NCI-H2196 treated with DMSO at 0.1 percent for 48 hours (cell line): ENCODE data around the gene INVS.
"Not testable (repeated sequence)": the region's sequence is repeated elsewhere in the genome, so short reads cannot be mapped to it uniquely, and the experiment has no call there.

Source experiments
- DNase-seq: peaks from one replicate; lab custom pipeline; 2025; ENCODE audit not compliant: unreplicated experiment; lab: John Stamatoyannopoulos, UW

Gene INVS

DNA sequence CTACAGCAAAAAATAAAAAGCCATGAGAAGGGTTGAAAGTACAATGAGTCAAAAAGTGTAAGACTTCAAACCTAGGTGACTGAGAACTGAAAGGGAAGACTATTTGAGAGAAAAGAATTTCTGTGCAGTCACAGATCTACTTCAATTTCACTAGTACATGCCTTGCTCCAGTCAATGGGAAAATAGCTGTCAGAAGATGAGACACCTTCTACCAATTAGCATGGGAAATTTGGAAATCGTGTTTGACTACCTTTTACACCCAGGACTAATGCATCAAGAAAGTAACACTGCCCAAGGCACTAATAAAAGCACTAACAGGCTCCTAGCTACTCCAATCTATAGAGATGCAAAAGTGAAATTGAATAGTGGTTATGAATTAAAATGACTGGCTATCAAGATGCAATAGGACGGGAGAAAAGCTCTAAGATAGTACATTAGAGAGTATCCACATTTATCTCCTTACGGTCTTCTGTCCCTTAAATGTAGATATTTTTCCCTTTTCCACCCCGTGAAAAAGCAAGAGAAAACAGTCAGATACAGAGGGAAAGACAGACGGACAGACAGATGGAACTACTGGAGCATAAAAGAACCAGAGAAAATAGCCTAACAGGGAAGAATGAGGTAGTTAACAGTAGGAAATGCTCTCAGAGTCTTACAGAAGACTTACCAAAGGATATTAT, 15.5 kb upstream of the INVS start:
- no peak for DNase-seq

DNA sequence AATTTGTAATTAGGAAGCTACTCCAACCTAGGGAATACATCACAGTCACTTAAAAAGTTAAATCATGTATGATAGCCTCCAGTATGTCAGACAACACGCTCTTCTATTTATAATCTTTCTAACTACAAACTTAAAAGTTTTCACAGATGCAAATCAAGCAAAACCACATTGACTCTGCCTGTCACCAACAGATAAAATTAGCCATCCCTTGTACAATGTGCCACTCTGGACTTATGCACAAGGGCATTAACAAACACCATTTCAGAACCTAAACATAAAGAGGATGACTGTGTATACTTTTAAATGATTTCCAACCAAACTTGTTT, 15.0 kb upstream of the INVS start:
- DNase-seq, result no peak

DNA sequence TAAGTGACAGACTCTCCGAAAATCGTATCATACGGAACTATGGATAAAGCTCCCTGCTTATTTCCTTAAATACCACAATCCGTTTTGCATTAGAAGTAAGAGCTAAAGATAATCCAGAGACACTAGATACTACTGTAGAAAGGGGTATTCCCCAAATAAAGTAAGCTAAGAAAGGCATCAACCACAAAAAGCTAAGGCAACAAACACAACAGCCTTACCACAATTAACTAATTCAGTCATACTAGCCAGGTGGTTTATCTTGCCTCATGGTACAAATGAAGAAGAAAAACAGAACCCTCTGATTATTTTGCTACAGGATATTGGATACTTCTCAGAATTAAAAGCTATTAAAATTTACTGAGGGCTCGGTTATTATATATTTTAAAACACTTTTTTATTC, 14.3 kb upstream of the INVS start:
- DNase-seq, result no peak

DNA sequence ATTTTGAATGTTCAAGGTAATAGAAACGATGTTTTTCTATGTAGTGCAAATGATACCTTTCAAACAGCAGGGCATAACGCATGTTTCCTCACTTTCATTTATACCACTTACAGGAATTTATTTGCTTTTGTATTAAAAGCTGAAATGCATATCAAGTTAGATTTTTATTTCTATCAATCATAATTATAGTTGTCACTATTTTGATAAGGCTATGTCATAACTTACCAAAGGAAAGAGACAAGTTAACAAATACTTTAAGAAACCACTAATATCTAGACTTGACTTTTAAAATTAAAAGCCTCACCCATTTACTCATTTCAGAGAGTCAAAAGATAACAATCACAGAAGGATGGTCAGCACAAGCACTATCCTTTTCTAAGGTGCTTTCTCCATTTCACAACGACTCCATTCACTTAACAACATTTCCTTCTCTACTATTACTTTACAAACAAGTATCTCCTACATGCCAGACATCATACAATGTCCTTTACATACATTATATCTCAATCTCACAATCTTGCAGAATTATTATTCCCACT, 12.9 kb upstream of the INVS start:
- no peak for DNase-seq

DNA sequence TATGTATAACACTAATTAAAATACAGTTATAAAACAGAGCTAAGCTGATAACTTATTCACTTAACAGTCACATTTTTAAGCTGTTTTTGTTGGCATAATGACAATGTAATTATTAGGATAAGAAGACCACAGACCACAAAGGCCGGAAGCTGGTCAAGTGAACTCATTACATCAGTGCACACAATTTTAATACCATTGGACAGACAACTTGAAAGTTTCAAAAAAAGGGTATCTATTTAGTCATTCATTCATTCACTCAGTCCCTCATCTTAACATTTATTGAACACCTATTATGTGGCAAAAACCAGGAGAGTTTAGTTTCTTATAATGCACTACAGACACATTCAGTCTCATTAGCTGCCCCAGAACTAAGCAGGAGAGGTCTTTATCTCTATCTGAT, 11.8 kb upstream of the INVS start:
- DNase-seq, result no peak

DNA sequence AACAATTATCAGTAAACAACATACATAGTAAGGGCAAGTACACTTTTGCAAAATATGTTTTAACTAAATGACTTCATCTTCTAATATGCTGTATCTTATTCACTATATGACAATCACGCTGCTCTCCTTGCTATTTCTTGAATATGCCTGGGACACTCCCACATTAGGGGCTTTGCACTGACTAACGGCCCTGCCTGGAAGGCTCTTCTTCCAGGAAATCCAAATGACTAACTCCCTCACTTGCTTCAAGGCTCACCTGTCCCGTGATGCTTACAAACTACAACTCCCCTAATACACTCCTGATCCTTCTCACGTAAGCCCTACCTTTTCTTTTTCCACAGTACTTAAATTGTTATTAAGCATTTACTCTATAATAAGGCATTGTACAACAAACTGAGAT, 10.8 kb upstream of the INVS start:
- no peak for DNase-seq

DNA sequence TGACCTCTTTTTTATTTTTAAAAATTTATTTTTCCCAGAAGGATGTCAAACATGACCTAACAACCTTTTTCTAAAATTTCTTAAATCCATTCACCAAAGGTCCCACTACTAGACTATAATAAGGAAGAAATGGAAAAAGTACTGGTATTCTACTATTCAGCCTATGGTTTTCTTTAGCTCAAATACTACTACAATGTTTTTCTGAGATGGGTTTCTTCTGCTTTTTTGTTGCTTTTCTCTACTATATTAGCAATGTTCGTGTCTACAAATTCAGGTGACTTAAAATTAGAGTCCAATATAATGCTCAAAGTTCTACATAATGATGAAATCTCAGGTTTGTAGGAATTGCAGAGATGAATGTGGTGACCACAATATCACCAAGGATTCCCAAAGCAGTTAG, 8.2 kb upstream of the INVS start:
- DNase-seq, result no peak

DNA sequence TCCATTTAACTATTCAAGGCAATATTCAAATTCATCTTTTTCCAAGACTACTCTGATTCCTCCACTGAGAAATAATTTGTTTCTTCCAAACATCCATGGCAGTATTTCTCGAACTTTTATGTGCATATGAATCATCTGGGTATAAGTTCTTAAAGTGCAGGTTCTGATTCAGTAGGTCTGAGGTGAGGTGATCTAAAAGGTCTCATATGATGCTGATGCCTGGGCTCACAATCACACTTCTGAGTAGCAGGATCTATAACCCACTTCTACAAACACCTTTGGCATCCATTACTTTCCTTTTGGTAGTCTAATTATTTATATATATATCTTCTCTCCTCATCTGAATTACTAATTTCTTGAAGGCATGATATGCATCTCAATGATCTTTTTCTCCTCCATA, 7.4 kb upstream of the INVS start:
- no peak for DNase-seq

DNA sequence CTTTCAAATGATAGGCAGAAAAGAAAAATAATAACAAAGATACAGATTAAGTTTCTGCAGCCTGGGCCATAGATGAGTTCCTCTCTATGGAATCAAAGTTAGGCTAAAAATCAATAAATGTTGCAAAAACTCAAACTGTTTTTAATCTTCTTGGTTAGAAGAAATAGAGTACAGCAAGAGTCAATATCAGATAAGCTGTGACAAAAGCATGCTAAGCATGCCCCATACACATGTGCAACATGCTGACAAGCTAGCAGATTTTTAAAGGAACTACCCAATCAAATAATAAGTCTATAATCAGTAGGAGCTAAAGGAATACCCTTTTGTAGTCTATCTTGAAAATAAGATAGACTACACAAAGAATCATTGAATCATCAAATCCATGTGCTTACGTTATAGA, 7.0 kb upstream of the INVS start:
- DNase-seq, result no peak

DNA sequence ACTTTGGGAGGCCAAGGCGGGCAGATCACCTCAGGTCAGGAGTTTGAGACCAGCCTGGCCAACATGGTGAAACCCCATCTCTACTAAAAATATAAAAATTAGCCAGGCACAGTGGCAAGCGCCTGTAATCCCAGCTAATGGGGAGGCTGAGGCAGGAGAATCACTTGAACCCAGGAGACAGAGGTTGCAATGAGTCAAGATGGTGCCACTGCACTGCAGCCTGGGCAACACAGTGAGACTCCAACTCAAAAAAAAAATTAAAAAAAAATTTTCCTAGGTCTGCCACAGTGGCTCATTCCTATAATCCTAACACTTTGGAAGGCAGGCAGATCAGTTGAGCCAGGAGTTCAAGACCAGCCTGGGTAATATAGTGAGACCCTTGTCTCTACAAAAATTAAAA, 4.6 kb upstream of the INVS start:
- DNase-seq, result not testable (repeated sequence)

DNA sequence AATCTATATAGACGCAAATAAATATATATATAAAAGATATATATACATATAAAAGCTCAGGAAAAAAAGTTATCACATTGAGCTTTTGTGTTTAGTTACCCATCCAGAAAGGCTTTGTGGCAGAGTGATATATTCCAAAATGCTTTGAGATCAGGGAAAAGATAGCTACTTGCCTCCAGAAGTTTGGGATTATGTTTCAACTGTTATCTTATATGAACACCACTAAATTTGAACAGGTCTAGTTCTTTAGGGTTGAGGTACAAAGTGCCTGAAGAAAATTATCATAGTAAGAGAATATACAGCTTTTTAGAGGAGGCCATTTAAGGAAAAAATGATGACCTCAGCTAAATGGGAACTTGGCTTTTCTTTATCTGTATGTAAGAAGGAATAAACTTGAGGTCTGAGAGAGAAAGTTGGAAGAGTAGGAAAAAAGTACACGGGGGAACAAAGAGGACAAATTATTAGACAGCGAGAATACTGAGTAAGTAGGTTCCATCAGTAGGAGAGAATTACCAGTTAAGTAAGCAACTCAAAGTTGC, 2.6 kb upstream of the INVS start:
- no peak for DNase-seq

DNA sequence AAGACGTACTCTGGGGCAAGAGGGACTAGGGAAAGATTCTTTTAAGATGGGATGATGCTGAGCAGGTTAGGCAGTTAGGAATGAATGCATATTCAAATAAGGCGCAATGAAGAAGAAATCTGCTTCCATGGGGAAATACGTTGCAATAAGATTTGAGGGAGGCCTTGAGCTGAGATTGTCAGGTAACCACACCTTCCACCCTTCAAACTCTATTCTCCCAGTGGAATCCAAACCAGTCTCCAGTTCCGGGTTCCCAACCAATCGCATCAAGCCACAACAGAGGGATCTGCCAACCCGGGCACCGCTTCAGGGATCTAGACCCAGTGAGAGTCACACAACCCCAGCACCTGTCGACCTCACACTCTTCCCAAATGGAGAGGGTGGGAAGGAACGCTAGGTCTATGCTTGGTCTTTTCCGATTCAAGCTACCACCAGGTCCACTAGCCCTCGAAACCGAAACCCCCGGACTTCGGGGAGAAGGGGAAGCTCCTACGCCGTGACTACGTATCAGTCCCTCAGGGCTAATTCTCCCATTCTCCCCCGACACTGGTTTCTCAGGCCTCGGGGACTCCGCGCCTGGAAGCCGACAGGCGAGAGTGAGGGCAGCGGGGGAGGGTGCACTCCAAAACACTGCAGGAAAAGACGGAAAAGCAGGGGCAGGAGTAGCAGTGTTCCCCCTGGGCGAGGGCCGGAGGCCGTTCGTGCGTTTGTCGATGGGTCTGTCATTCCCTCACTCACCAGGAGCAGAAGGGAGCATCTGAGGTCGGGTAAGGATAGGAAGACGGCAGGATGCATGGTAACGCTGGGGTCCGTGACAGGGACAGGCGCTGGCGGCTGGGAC, 777 bp upstream of the INVS start:
- DNase-seq, result peak; percentile 38

DNA sequence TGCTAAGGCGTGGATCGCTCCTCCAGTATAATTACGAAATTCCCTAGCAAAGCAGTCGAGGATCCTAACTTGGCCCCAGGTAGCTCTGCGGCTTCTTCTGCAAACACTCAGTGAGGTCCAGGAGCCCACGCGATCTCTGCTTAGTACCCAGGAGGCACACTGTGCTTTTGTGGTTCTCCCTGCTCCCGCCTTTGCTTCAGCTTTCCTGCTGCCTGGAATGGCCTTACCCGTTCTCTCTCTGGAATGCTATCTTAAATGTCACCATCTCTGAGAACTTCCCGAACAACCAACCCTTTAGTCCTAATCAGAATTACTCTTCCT, 639 bp downstream of the INVS start:
- DNase-seq, result peak; percentile 23

DNA sequence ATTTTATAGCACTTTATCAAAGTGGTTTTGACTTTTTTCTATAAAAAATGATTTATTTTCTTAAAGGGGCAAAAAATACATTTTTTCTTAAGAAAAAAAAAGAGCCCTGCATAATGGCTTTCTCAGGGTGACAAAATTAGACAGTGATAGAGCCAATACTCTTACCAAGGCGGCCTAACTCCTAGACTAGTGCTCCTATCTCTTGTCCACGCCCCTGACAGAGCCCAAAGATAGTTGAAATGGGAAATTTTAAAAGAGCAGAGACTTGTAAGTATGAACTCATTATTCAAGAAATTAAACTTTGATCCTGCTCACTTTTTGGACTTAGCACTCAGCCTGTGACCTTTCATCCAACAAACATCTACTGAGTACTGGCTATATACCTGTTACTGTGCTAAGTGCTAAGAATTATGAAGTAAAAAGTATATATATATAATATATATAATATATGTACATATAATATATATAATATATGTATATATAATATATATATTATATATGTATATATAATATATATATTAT, 1.2 kb downstream of the INVS start:
- no peak for DNase-seq

DNA sequence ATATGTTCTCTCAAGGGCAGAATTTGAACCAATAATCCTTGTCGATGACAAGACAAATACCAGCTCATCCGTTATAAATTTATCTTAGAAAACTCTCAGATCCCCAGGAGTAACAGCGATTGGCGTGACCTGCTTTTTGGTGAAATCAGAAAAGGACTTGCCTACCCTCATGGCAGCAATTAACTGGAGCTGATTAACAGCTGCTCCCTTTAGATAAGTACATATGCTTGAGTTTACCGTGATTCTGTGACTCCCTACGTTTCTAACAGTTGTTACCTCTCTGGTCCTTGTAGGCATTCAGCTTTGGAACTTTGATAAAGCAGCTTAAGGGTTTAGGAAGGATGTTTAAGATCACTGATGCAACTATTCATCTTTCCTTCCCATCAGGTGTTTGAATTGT, 2.6 kb downstream of the INVS start:
- DNase-seq, result no peak

DNA sequence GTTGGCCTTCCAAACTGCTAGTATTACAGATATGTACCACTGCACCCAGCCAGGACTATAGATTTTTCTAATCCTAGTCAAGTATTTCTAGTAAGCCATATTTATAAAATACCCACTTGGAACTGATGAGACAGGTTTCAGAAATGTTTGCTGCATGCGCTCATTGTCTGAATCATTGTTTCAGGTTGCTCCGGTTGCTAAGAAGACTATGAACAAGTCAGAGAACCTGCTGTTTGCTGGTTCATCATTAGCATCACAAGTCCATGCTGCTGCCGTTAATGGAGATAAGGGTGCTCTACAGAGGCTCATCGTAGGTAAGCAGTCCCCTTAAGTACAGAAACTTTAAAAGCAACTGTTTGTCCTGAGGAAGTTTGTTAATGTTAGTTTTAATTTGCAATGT, 5.3 kb downstream of the INVS start:
- DNase-seq, result no peak

DNA sequence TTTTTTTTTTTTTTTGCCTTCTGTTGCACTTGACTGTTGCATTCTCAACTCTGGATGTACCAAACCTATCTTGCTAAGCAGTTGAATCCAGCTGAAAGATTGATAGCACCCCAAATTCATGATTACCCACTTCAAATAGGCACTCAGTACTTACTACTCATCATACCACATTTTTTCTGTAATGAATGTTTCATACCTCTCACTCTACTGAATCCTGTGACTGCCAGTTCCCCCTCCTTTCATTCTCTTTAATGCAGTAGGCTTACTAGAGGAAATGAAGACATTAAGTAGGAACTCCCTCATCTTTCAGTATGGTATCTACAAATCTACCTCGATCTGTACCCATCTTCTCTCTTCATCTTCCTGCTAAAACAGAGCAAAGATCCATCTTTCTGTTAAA, 6.8 kb downstream of the INVS start:
- no peak for DNase-seq

DNA sequence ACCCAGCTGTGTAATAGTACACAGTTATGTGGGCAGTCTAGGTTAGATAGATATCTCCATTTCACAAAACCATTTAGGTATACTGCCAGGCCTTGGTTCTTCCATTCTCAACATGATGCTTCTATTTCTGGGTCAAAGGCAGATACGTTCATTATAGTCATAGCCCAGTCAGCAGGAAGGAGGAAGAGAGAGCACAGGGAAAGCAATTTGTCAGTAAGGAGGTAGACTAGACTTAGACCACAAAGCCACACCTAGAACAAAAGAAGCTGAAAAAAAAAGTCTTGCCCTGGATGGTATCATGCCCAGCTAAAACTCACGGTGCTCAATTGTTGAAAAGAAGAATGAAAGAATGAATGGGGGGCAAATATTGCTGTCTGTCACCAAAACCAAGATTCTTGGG, 7.6 kb downstream of the INVS start:
- DNase-seq, result no peak

DNA sequence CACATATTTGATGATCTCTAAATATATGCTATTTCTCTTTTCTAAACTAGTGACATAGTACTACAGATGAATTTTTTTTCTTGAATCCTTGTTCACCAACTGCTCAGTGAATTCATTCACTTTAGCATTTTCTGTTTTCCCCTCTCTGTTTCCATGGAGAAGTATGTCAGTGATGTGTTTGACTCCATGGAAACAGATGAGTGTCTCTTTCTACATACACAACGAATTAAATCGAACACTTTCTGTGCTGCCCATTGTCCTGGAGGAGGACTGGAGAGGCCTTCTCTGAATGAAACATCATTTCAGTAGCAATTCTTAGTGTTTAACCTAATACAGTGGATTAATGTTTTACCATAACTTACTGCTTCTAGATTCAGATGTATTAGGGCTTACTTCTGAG, 9.5 kb downstream of the INVS start:
- DNase-seq, result peak; percentile 18

DNA sequence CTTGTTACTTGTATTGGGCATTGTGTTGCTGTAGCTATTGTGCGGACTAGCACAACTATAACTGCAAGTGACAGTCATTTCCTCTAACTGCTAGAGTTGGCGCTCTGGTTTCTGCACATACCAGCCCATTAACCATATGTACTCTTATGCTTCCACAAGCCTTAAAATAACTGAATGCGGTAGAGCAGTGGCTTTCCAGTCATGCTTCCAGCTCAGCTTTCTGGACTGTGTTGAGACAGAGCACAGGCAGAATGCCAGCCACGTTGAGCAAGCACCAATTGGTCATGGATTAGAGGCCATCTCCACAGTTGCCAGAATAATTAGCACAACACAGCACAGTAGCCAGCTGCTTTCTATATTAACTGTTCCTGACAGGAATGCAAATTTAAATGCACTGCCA, 12.2 kb downstream of the INVS start:
- peak; percentile 31 for DNase-seq

DNA sequence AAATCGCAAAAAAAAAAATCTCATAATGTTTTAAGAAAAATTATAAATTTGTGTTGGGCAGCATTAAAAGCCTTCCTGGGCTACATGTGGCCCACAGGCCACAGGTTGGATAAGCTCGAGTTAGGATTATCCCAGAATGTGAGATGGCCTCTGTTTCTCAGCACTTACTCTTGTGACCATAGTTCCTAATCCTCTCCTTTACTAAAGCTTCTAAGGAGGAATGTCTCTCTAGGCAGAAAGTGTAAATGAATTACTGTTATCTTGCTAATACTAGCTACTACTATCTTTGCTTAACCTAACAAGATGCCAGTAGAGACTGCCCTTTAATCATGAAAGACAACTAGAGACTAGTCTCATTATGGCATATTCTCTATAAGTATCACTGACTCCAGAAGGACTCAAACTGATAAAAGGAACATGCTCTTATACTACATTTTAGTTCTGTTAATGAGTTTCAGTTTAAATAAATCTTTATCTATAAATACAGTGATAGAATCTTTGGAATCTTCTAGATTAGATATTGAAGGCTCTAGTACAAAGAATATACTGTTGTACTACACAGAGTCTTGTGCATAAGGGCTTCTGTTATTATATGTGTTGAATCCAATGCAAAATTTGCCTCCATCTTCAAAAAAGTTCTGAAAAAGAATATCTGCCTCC, 13.8 kb downstream of the INVS start:
- DNase-seq, result no peak

DNA sequence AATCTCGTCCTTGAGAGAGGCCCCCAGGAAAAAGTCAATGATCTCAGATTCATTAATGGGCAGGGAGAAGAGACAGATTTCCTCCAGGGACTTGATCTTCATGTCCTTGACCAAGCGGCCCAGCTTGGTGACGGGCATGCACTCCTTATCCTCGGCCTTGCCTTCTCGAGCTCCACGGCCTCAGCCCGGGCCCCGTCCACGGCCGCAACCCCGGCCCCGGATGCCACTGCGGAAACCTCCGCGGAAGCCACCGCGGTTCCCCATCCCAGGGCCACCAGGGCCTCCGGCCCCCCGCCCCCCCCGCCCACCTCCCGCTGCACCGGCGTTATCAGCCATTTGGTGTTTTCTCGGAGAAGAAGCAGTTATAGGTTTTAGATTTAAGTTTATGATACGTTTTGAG, 18.3 kb downstream of the INVS start:
- DNase-seq, result no peak
